Measurements from ENCODE around the gene NALCN.

Gene NALCN

GRCh38 chr13:101447852-101448251 is 31.5 kb upstream of the NALCN start:
- Histone ChIP-seq H3K9me3 (ENCODE audit: control insufficient read depth in 1 of 2, low read length in 2 of 2) (no peaks in the 10 kb centered on the region), H3K27ac (ENCODE audit: low read length) (no peak overlapping the region), H3K4me1 (ENCODE audit: control insufficient read depth in 1 of 2, insufficient read depth in 2 of 2, low read length in 2 of 2) (no peaks in the 10 kb centered on the region), H3K4me3 (ENCODE audit: low read depth in 1 of 2, low read length in 2 of 2) (no peak overlapping the region), H3K27me3 (ENCODE audit: low read depth, low read length) (no peaks in the 10 kb centered on the region), H3K36me3 (ENCODE audit: control insufficient read depth in 1 of 2, insufficient read depth in 2 of 2, low read length in 2 of 2) (no peaks in the 10 kb centered on the region)

GRCh38 chr13:101434486-101434885 is 18.2 kb upstream of the NALCN start:
- H3K4me3 ChIP-seq (ENCODE audit: low read depth in 1 of 2, low read length in 2 of 2) = no peak overlapping the region
- no peaks in the 10 kb centered on the region for H3K27me3 ChIP-seq (ENCODE audit: low read depth, low read length)
- no peaks in the 10 kb centered on the region for H3K4me1 ChIP-seq (ENCODE audit: control insufficient read depth in 1 of 2, insufficient read depth in 2 of 2, low read length in 2 of 2)
- no peaks in the 10 kb centered on the region for H3K9me3 ChIP-seq (ENCODE audit: control insufficient read depth in 1 of 2, low read length in 2 of 2)
- no peaks in the 10 kb centered on the region for H3K36me3 ChIP-seq (ENCODE audit: control insufficient read depth in 1 of 2, insufficient read depth in 2 of 2, low read length in 2 of 2)
- H3K27ac ChIP-seq (ENCODE audit: low read length) = no peak overlapping the region

GRCh38 chr13:101433895-101434294 is 17.6 kb upstream of the NALCN start:
- Histone ChIP-seq H3K4me1 (ENCODE audit: control insufficient read depth in 1 of 2, insufficient read depth in 2 of 2, low read length in 2 of 2) (no peaks in the 10 kb centered on the region), H3K27me3 (ENCODE audit: low read depth, low read length) (no peaks in the 10 kb centered on the region), H3K9me3 (ENCODE audit: control insufficient read depth in 1 of 2, low read length in 2 of 2) (no peaks in the 10 kb centered on the region), H3K27ac (ENCODE audit: low read length) (no peak overlapping the region), H3K36me3 (ENCODE audit: control insufficient read depth in 1 of 2, insufficient read depth in 2 of 2, low read length in 2 of 2) (no peaks in the 10 kb centered on the region), H3K4me3 (ENCODE audit: low read depth in 1 of 2, low read length in 2 of 2) (no peak overlapping the region)

GRCh38 chr13:101429733-101430132 is 13.4 kb upstream of the NALCN start:
- H3K4me1 ChIP-seq (ENCODE audit: control insufficient read depth in 1 of 2, insufficient read depth in 2 of 2, low read length in 2 of 2) = no peaks in the 10 kb centered on the region
- H3K27ac ChIP-seq (ENCODE audit: low read length) = no peak overlapping the region
- H3K36me3 ChIP-seq (ENCODE audit: control insufficient read depth in 1 of 2, insufficient read depth in 2 of 2, low read length in 2 of 2) = no peaks in the 10 kb centered on the region
- H3K27me3 ChIP-seq (ENCODE audit: low read depth, low read length) = no peaks in the 10 kb centered on the region
- no peak overlapping the region for H3K4me3 ChIP-seq (ENCODE audit: low read depth in 1 of 2, low read length in 2 of 2)
- H3K9me3 ChIP-seq (ENCODE audit: control insufficient read depth in 1 of 2, low read length in 2 of 2) = no peaks in the 10 kb centered on the region

GRCh38 chr13:101425623-101426022 is 9.3 kb upstream of the NALCN start:
- no peak overlapping the region for H3K27ac ChIP-seq (ENCODE audit: low read length)
- H3K4me1 ChIP-seq (ENCODE audit: control insufficient read depth in 1 of 2, insufficient read depth in 2 of 2, low read length in 2 of 2) = no peaks in the 10 kb centered on the region
- H3K27me3 ChIP-seq (ENCODE audit: low read depth, low read length) = no peaks in the 10 kb centered on the region
- H3K9me3 ChIP-seq (ENCODE audit: control insufficient read depth in 1 of 2, low read length in 2 of 2) = no peaks in the 10 kb centered on the region
- H3K36me3 ChIP-seq (ENCODE audit: control insufficient read depth in 1 of 2, insufficient read depth in 2 of 2, low read length in 2 of 2) = no peaks in the 10 kb centered on the region
- no peak overlapping the region for H3K4me3 ChIP-seq (ENCODE audit: low read depth in 1 of 2, low read length in 2 of 2)

- Histone ChIP-seq H3K4me3 (ENCODE audit: low read depth in 1 of 2, low read length in 2 of 2) (no peak overlapping the region), H3K9me3 (ENCODE audit: control insufficient read depth in 1 of 2, low read length in 2 of 2) (no peaks in the 10 kb centered on the region), H3K36me3 (ENCODE audit: control insufficient read depth in 1 of 2, insufficient read depth in 2 of 2, low read length in 2 of 2) (no peaks in the 10 kb centered on the region), H3K27ac (ENCODE audit: low read length) (no peak overlapping the region), H3K27me3 (ENCODE audit: low read depth, low read length) (no peaks in the 10 kb centered on the region), H3K4me1 (ENCODE audit: control insufficient read depth in 1 of 2, insufficient read depth in 2 of 2, low read length in 2 of 2) (no peaks in the 10 kb centered on the region)
Observed at GRCh38 chr13:101425156-101425471, 8.8 kb upstream of the NALCN start.

- Histone ChIP-seq H3K36me3 (ENCODE audit: control insufficient read depth in 1 of 2, insufficient read depth in 2 of 2, low read length in 2 of 2) (no peaks in the 10 kb centered on the region), H3K27ac (ENCODE audit: low read length) (no peak overlapping the region), H3K4me3 (ENCODE audit: low read depth in 1 of 2, low read length in 2 of 2) (no peak overlapping the region), H3K4me1 (ENCODE audit: control insufficient read depth in 1 of 2, insufficient read depth in 2 of 2, low read length in 2 of 2) (no peaks in the 10 kb centered on the region), H3K9me3 (ENCODE audit: control insufficient read depth in 1 of 2, low read length in 2 of 2) (no peaks in the 10 kb centered on the region), H3K27me3 (ENCODE audit: low read depth, low read length) (no peaks in the 10 kb centered on the region)
Observed at GRCh38 chr13:101424381-101425155, 8.3 kb upstream of the NALCN start.

- no peaks in the 10 kb centered on the region for H3K36me3 ChIP-seq (ENCODE audit: control insufficient read depth in 1 of 2, insufficient read depth in 2 of 2, low read length in 2 of 2)
- H3K9me3 ChIP-seq (ENCODE audit: control insufficient read depth in 1 of 2, low read length in 2 of 2) = no peaks in the 10 kb centered on the region
- H3K4me1 ChIP-seq (ENCODE audit: control insufficient read depth in 1 of 2, insufficient read depth in 2 of 2, low read length in 2 of 2) = no peaks in the 10 kb centered on the region
- H3K27me3 ChIP-seq (ENCODE audit: low read depth, low read length) = no peaks in the 10 kb centered on the region
- no peak overlapping the region for H3K27ac ChIP-seq (ENCODE audit: low read length)
- no peak overlapping the region for H3K4me3 ChIP-seq (ENCODE audit: low read depth in 1 of 2, low read length in 2 of 2)
Observed at GRCh38 chr13:101423872-101424271, 7.6 kb upstream of the NALCN start.

- Histone ChIP-seq H3K4me1 (ENCODE audit: control insufficient read depth in 1 of 2, insufficient read depth in 2 of 2, low read length in 2 of 2) (peaks cover 0 to 9% of the 10 kb centered on the region in 2 donors), H3K27me3 (ENCODE audit: low read depth, low read length) (peaks cover 4% of the 10 kb centered on the region), H3K27ac (ENCODE audit: low read length) (no peak overlapping the region), H3K9me3 (ENCODE audit: control insufficient read depth in 1 of 2, low read length in 2 of 2) (no peaks in the 10 kb centered on the region), H3K36me3 (ENCODE audit: control insufficient read depth in 1 of 2, insufficient read depth in 2 of 2, low read length in 2 of 2) (no peaks in the 10 kb centered on the region), H3K4me3 (ENCODE audit: low read depth in 1 of 2, low read length in 2 of 2) (no peak overlapping the region)
Observed at GRCh38 chr13:101417501-101417900, 1.2 kb upstream of the NALCN start.

GRCh38 chr13:101417043-101417406 is 717 bp upstream of the NALCN start:
- Histone ChIP-seq H3K36me3 (ENCODE audit: control insufficient read depth in 1 of 2, insufficient read depth in 2 of 2, low read length in 2 of 2) (no peaks in the 10 kb centered on the region), H3K4me3 (ENCODE audit: low read depth in 1 of 2, low read length in 2 of 2) (peak overlapping the region; percentile 50 to 63), H3K9me3 (ENCODE audit: control insufficient read depth in 1 of 2, low read length in 2 of 2) (no peaks in the 10 kb centered on the region), H3K27ac (ENCODE audit: low read length) (no peak overlapping the region), H3K4me1 (ENCODE audit: control insufficient read depth in 1 of 2, insufficient read depth in 2 of 2, low read length in 2 of 2) (peaks cover 0 to 9% of the 10 kb centered on the region in 2 donors), H3K27me3 (ENCODE audit: low read depth, low read length) (peaks cover 4% of the 10 kb centered on the region)

GRCh38 chr13:101415358-101416174 is 742 bp downstream of the NALCN start:
- H3K4me1 ChIP-seq (ENCODE audit: control insufficient read depth in 1 of 2, insufficient read depth in 2 of 2, low read length in 2 of 2) = peaks cover 0 to 9% of the 10 kb centered on the region in 2 donors
- H3K27me3 ChIP-seq (ENCODE audit: low read depth, low read length) = peaks cover 4% of the 10 kb centered on the region
- peak overlapping the region in 1 of 2 donors; percentile 63 for H3K4me3 ChIP-seq (ENCODE audit: low read depth in 1 of 2, low read length in 2 of 2)
- no peak overlapping the region for H3K27ac ChIP-seq (ENCODE audit: low read length)
- no peaks in the 10 kb centered on the region for H3K9me3 ChIP-seq (ENCODE audit: control insufficient read depth in 1 of 2, low read length in 2 of 2)
- no peaks in the 10 kb centered on the region for H3K36me3 ChIP-seq (ENCODE audit: control insufficient read depth in 1 of 2, insufficient read depth in 2 of 2, low read length in 2 of 2)

Data from muscle layer of duodenum (tissue), 2 donors.